H9 (cell line): ENCODE data around the gene DPEP3. TPM values are rescaled to one million over a fixed set of nuclear protein-coding genes. Genes with fewer than 3 reads are reported as not detected.

ENCODE experiments used
- DNase-seq: peaks from one replicate; pipeline ENCODE4 v3.0.0-alpha.2; 2017
- H2AFZ ChIP-seq: one replicate; pipeline ENCODE4 v1.6.1; 2013; ENCODE audit warnings: mild to moderate bottlenecking, low read length, control low read depth, moderate library complexity
- H2AK5ac ChIP-seq: 2 replicates; pipeline ENCODE4 v1.6.1; 2013; ENCODE audit warnings: low read length, control low read depth, mixed read lengths; ENCODE audit not compliant: insufficient read length
- H2BK120ac ChIP-seq: one replicate; pipeline ENCODE4 v1.6.1; 2013; ENCODE audit warnings: low read depth, mild to moderate bottlenecking, low read length, control low read depth, inconsistent platforms; ENCODE audit not compliant: poor library complexity, severe bottlenecking
- H2BK12ac ChIP-seq: 2 replicates; pipeline ENCODE4 v1.6.1; 2013; ENCODE audit warnings: low read length, control low read depth, mixed read lengths, low read depth; ENCODE audit not compliant: insufficient read length
- H2BK15ac ChIP-seq: 2 replicates; pipeline ENCODE4 v1.6.1; 2013; ENCODE audit warnings: low read depth, low read length, control low read depth
- H2BK20ac ChIP-seq: one replicate; pipeline ENCODE4 v1.6.1; 2013; ENCODE audit warnings: low read depth, mild to moderate bottlenecking, low read length, control low read depth, inconsistent platforms; ENCODE audit not compliant: poor library complexity, severe bottlenecking
- H2BK5ac ChIP-seq: 2 replicates; pipeline ENCODE4 v1.6.1; 2013; ENCODE audit warnings: low read length, control low read depth, mixed read lengths; ENCODE audit not compliant: insufficient read length
- H3K14ac ChIP-seq: 2 replicates; pipeline ENCODE4 v1.6.1; 2013; ENCODE audit warnings: low read length, control low read depth; ENCODE audit not compliant: insufficient read depth
- H3K18ac ChIP-seq: 2 replicates; pipeline ENCODE4 v1.6.1; 2013; ENCODE audit warnings: low read depth, mild to moderate bottlenecking, mixed read lengths, low read length, control low read depth; ENCODE audit not compliant: insufficient read length
- H3K23ac ChIP-seq: 2 replicates; pipeline ENCODE4 v1.6.1; 2013; ENCODE audit warnings: low read length, control low read depth, mixed read lengths, low read depth; ENCODE audit not compliant: insufficient read length
- H3K23me2 ChIP-seq: 2 replicates; pipeline ENCODE4 v1.6.1; 2013; ENCODE audit warnings: low read depth, mild to moderate bottlenecking, mixed read lengths, low read length, control low read depth; ENCODE audit not compliant: insufficient read length, poor library complexity, severe bottlenecking
- H3K27ac ChIP-seq: 2 replicates; pipeline ENCODE4 v1.5.1; 2013; ENCODE audit warnings: low read length, control low read depth, mixed read lengths, low read depth; ENCODE audit not compliant: insufficient read length
- H3K27me3 ChIP-seq: 2 replicates; pipeline ENCODE4 v1.6.1; 2013; ENCODE audit warnings: low read length, control low read depth, inconsistent platforms; ENCODE audit not compliant: insufficient read depth
- H3K4ac ChIP-seq: 2 replicates; pipeline ENCODE4 v1.6.1; 2013; ENCODE audit warnings: low read depth, mild to moderate bottlenecking, control low read depth, inconsistent platforms, low read length, moderate library complexity
- H3K4me1 ChIP-seq: 2 replicates; pipeline ENCODE4 v1.6.1; 2013; ENCODE audit warnings: low read length, control low read depth, inconsistent platforms; ENCODE audit not compliant: insufficient read depth
- H3K4me2 ChIP-seq: 2 replicates; pipeline ENCODE4 v1.6.1; 2013; ENCODE audit warnings: low read length, control low read depth, mixed read lengths; ENCODE audit not compliant: insufficient read length, insufficient read depth
- H3K56ac ChIP-seq: 2 replicates; pipeline ENCODE4 v1.6.1; 2013; ENCODE audit warnings: low read depth, mild to moderate bottlenecking, mixed read lengths, low read length, control low read depth; ENCODE audit not compliant: insufficient read length
- H3K79me1 ChIP-seq: 2 replicates; pipeline ENCODE4 v1.6.1; 2013; ENCODE audit warnings: low read depth, mild to moderate bottlenecking, moderate library complexity, low read length, control low read depth, inconsistent platforms; ENCODE audit not compliant: insufficient read depth, poor library complexity, severe bottlenecking
- H3K79me2 ChIP-seq: 2 replicates; pipeline ENCODE4 v1.6.1; 2013; ENCODE audit warnings: low read length, control low read depth, inconsistent platforms; ENCODE audit not compliant: insufficient read depth
- H3K9ac ChIP-seq: 2 replicates; pipeline ENCODE4 v1.6.1; 2013; ENCODE audit warnings: low read length, control low read depth, mixed read lengths; ENCODE audit not compliant: insufficient read length; ENCODE audit errors: extremely low read depth
- H3K9me3 ChIP-seq: one replicate; pipeline ENCODE4 v1.6.1; 2013; ENCODE audit warnings: low read depth, low read length, inconsistent platforms; ENCODE audit not compliant: control insufficient read depth
- H3T11ph ChIP-seq: one replicate; pipeline ENCODE4 v1.6.1; 2013; ENCODE audit warnings: mild to moderate bottlenecking, low read length, control low read depth, inconsistent platforms
- H4K20me1 ChIP-seq: one replicate; pipeline ENCODE4 v1.6.1; 2013; ENCODE audit not compliant: control insufficient read depth, insufficient read length, insufficient read depth
- H4K5ac ChIP-seq: 2 replicates; pipeline ENCODE4 v1.6.1; 2013; ENCODE audit warnings: low read depth, mild to moderate bottlenecking, mixed read lengths, low read length, control low read depth; ENCODE audit not compliant: insufficient read length
- H4K8ac ChIP-seq: replicated peaks from 2 replicates; pipeline ENCODE4 v1.6.1; 2013; ENCODE audit warnings: low read length, control low read depth, mixed read lengths, low read depth; ENCODE audit not compliant: insufficient read length
- H4K91ac ChIP-seq: 2 replicates; pipeline ENCODE4 v1.6.1; 2013; ENCODE audit warnings: low read depth, mild to moderate bottlenecking, moderate library complexity, mixed read lengths, low read length, control low read depth; ENCODE audit not compliant: insufficient read length
- H3K27ac Mint-ChIP-seq, 3 experiments: 2 replicates in 2 of 3; 3 replicates in 1 of 3; pipeline ENCODE4 v1.8.0; 2020 to 2021; ENCODE audit warnings: mixed read lengths in 3 of 3, mild to moderate bottlenecking in 1 of 3, moderate library complexity in 1 of 3
- H3K27me3 Mint-ChIP-seq: 2 replicates; pipeline ENCODE4 v1.8.0; 2021; ENCODE audit warnings: low read depth, mild to moderate bottlenecking, moderate library complexity, mixed read lengths
- H3K36me3 Mint-ChIP-seq, 3 experiments: 2 replicates in 2 of 3; 3 replicates in 1 of 3; pipeline ENCODE4 v1.8.0; 2020 to 2021; ENCODE audit warnings: low read depth in 3 of 3, mixed read lengths in 3 of 3; ENCODE audit not compliant: insufficient read depth in 1 of 3
- H3K4me1 Mint-ChIP-seq, 2 experiments: 2 replicates each; pipeline ENCODE4 v1.8.0; 2020; ENCODE audit warnings: mixed read lengths in 2 of 2
- H3K4me3 Mint-ChIP-seq, 2 experiments: 2 replicates in 1 of 2; 3 replicates in 1 of 2; pipeline ENCODE4 v1.8.0; 2020 to 2021; ENCODE audit warnings: mild to moderate bottlenecking in 2 of 2, mixed read lengths in 2 of 2, moderate library complexity in 1 of 2
- H3K9me3 Mint-ChIP-seq, 2 experiments: 2 replicates in 1 of 2; 3 replicates in 1 of 2; pipeline ENCODE4 v1.8.0; 2020; ENCODE audit warnings: mild to moderate bottlenecking in 2 of 2, mixed read lengths in 2 of 2, moderate library complexity in 1 of 2
- CTCF ChIP-seq: fragments of 200-600 bp; sonication (generic); conservative IDR thresholded peaks from 3 replicates; pipeline ENCODE4 v1.8.0; 2021; ENCODE audit warnings: antibody characterized with exemption, mild to moderate bottlenecking
- WGBS: extraction: QIAGEN DNeasy Blood & Tissue Kit; methylation state at CpG from one replicate; pipeline ENCODE4 v1.1.7; 2013; ENCODE audit warnings: missing lambda C conversion rate, low lambda C conversion rate, mixed read lengths; ENCODE audit not compliant: insufficient read length; ENCODE audit errors: extremely low coverage; 5-methylcytosine and 5-hydroxymethylcytosine counted together
- total RNA-seq: library from RNA; stranded (reverse); gene quantifications from 2 replicates; pipeline ENCODE4 v1.2.1, GENCODE V29; 2021

The DPEP3 gene
- total RNA-seq, 1 experiment from 2014 or later: 0.68 TPM

GRCh38 chr16:67946128-67946569 lies 34.1 kb downstream of the DPEP3 start:
- Histone ChIP-seq H4K20me1 (no peaks in the 10 kb centered on the region), H4K8ac (no peak overlapping the region), H2BK15ac (no peak overlapping the region), H3K18ac (no peak overlapping the region), H3K27ac (no peak overlapping the region), H4K5ac (no peak overlapping the region), H3K4me2 (no peak overlapping the region), H2BK12ac (no peak overlapping the region), H3K4ac (no peak overlapping the region), H3K27me3 (no peaks in the 10 kb centered on the region), H2BK120ac (no peak overlapping the region), H3K14ac (no peak overlapping the region), H3K23ac (no peak overlapping the region), H3K56ac (no peak overlapping the region), H3K79me2 (no peaks in the 10 kb centered on the region), H3K9me3 (no peaks in the 10 kb centered on the region), H3K9ac (no peak overlapping the region), H2AK5ac (no peak overlapping the region), H3K79me1 (no peaks in the 10 kb centered on the region), H2AFZ (no peak overlapping the region), H3K4me1 (no peaks in the 10 kb centered on the region), H3K23me2 (no peaks in the 10 kb centered on the region), H3T11ph (no peak overlapping the region), H2BK5ac (no peak overlapping the region), H2BK20ac (no peak overlapping the region), H4K91ac (no peak overlapping the region)
- no peak for DNase-seq
- Mint-ChIP-seq H3K4me3 (no peak overlapping the region), H3K27me3 (no peaks in the 10 kb centered on the region), H3K27ac (no peak overlapping the region), H3K4me1 (peaks cover 2 to 15% of the 10 kb centered on the region in 2 experiments; a peak in 2 of 4 replicates), H3K36me3 (peaks cover 11 to 64% (median 36%) of the 10 kb centered on the region in 3 experiments; a peak in 5 of 7 replicates), H3K9me3 (no peaks in the 10 kb centered on the region)
- no peak for TF ChIP-seq CTCF
- no CpG with 5 or more reads among the region's 20 CpGs for WGBS
